Mesendoderm (in vitro differentiated cells): Measurements from ENCODE around the gene C1orf50.
A peak's percentile ranks its signal among the peaks of the same experiment; 100 is the strongest.

Source experiments
- DNase-seq: peaks from one replicate; pipeline ENCODE4 v3.0.0; 2013
- H2AK5ac ChIP-seq: 2 replicates; pipeline ENCODE4 v1.6.1; 2013; ENCODE audit warnings: low read length, inconsistent platforms
- H2BK120ac ChIP-seq: 2 replicates; pipeline ENCODE4 v1.6.1; 2013; ENCODE audit warnings: low read depth, mild to moderate bottlenecking, low read length, moderate library complexity, mixed read lengths
- H2BK15ac ChIP-seq: replicated peaks from 2 replicates; pipeline ENCODE4 v1.6.1; 2013; ENCODE audit warnings: low read depth, mild to moderate bottlenecking, moderate library complexity
- H2BK5ac ChIP-seq: 2 replicates; pipeline ENCODE4 v1.6.1; 2013; ENCODE audit warnings: low read length, inconsistent platforms
- H3K18ac ChIP-seq: 2 replicates; pipeline ENCODE4 v1.6.1; 2013; ENCODE audit warnings: mild to moderate bottlenecking, low read length, mixed read lengths
- H3K23ac ChIP-seq: one replicate; pipeline ENCODE4 v1.6.1; 2013; ENCODE audit warnings: low read length
- H3K27ac ChIP-seq: 2 replicates; pipeline ENCODE4 v1.5.1; 2013; ENCODE audit warnings: low read depth, mild to moderate bottlenecking, inconsistent platforms, low read length, moderate library complexity
- H3K27me3 ChIP-seq: 2 replicates; pipeline ENCODE4 v1.6.1; 2013; ENCODE audit warnings: low read length, control low read depth, mild to moderate bottlenecking, inconsistent platforms; ENCODE audit not compliant: insufficient read depth, poor library complexity
- H3K36me3 ChIP-seq: 2 replicates; pipeline ENCODE4 v1.6.1; 2013; ENCODE audit warnings: low read length, inconsistent platforms; ENCODE audit not compliant: control insufficient read depth, insufficient read depth
- H3K4ac ChIP-seq: one replicate; pipeline ENCODE4 v1.6.1; 2013; ENCODE audit warnings: low read depth, mild to moderate bottlenecking, low read length, moderate library complexity
- H3K4me1 ChIP-seq: 2 replicates; pipeline ENCODE4 v1.6.1; 2013; ENCODE audit warnings: low read depth, low read length, inconsistent platforms; ENCODE audit not compliant: control insufficient read depth
- H3K4me2 ChIP-seq: 2 replicates; pipeline ENCODE4 v1.6.1; 2013; ENCODE audit warnings: low read length
- H3K4me3 ChIP-seq: 2 replicates; pipeline ENCODE4 v1.5.1; 2013; ENCODE audit warnings: mild to moderate bottlenecking, low read length
- H3K56ac ChIP-seq: one replicate; pipeline ENCODE4 v1.6.1; 2013; ENCODE audit warnings: low read length
- H3K79me1 ChIP-seq: 2 replicates; pipeline ENCODE4 v1.6.1; 2013; ENCODE audit warnings: low read length, inconsistent platforms
- H3K79me2 ChIP-seq: 2 replicates; pipeline ENCODE4 v1.6.1; 2013; ENCODE audit warnings: mild to moderate bottlenecking, low read length; ENCODE audit not compliant: control insufficient read depth, insufficient read depth
- H3K9ac ChIP-seq: 2 replicates; pipeline ENCODE4 v1.6.1; 2013; ENCODE audit warnings: low read length, inconsistent platforms
- H4K5ac ChIP-seq: one replicate; pipeline ENCODE4 v1.6.1; 2013; ENCODE audit warnings: low read length
- H4K8ac ChIP-seq: one replicate; pipeline ENCODE4 v1.6.1; 2013; ENCODE audit warnings: low read depth, mild to moderate bottlenecking, control low read depth, low read length, moderate library complexity
- WGBS: extraction: QIAGEN DNeasy Blood & Tissue Kit; methylation state at CpG from one replicate; pipeline ENCODE4 v1.1.7; 2013; ENCODE audit warnings: low lambda C conversion rate, missing lambda C conversion rate; ENCODE audit not compliant: insufficient coverage; ENCODE audit errors: extremely low coverage; 5-methylcytosine and 5-hydroxymethylcytosine counted together

Gene C1orf50

GRCh38 chr1:42821690-42822089, 54.6 kb downstream of the C1orf50 start:
- Histone ChIP-seq H3K9ac (no peak overlapping the region), H3K4ac (no peak overlapping the region), H3K56ac (no peak overlapping the region), H3K36me3 (no peaks in the 10 kb centered on the region), H2BK5ac (no peak overlapping the region), H3K23ac (no peak overlapping the region), H2BK15ac (no peak overlapping the region), H3K79me2 (no peaks in the 10 kb centered on the region), H3K79me1 (no peaks in the 10 kb centered on the region), H4K5ac (no peak overlapping the region), H3K4me1 (no peaks in the 10 kb centered on the region), H3K27ac (no peak overlapping the region), H4K8ac (no peak overlapping the region), H2AK5ac (no peak overlapping the region), H3K18ac (no peak overlapping the region), H3K4me3 (no peak overlapping the region), H3K4me2 (no peak overlapping the region), H3K27me3 (no peaks in the 10 kb centered on the region), H2BK120ac (no peak overlapping the region)
- WGBS: no CpG with 5 or more reads among the region's 2 CpGs
- DNase-seq: no peak

- WGBS: no CpG with 5 or more reads among the region's 2 CpGs
- Histone ChIP-seq H3K4me3 (no peak overlapping the region), H3K4me1 (no peaks in the 10 kb centered on the region), H3K9ac (no peak overlapping the region), H3K4me2 (no peak overlapping the region), H3K18ac (no peak overlapping the region), H3K36me3 (no peaks in the 10 kb centered on the region), H3K23ac (no peak overlapping the region), H3K79me2 (no peaks in the 10 kb centered on the region), H3K79me1 (no peaks in the 10 kb centered on the region), H4K5ac (no peak overlapping the region), H3K27me3 (no peaks in the 10 kb centered on the region), H4K8ac (no peak overlapping the region), H3K27ac (no peak overlapping the region), H3K56ac (no peak overlapping the region), H2BK5ac (no peak overlapping the region), H3K4ac (no peak overlapping the region), H2AK5ac (no peak overlapping the region), H2BK120ac (no peak overlapping the region), H2BK15ac (no peak overlapping the region)
- no peak for DNase-seq
Observed at GRCh38 chr1:42822800-42823392, 55.8 kb downstream of the C1orf50 start.

GRCh38 chr1:42824481-42825035, 57.5 kb downstream of the C1orf50 start:
- Histone ChIP-seq H3K27me3 (no peaks in the 10 kb centered on the region), H3K79me2 (no peaks in the 10 kb centered on the region), H3K23ac (no peak overlapping the region), H3K9ac (no peak overlapping the region), H2BK120ac (no peak overlapping the region), H4K8ac (no peak overlapping the region), H3K4me1 (no peaks in the 10 kb centered on the region), H3K79me1 (no peaks in the 10 kb centered on the region), H3K27ac (no peak overlapping the region), H3K18ac (no peak overlapping the region), H2BK15ac (no peak overlapping the region), H4K5ac (no peak overlapping the region), H2AK5ac (no peak overlapping the region), H3K56ac (no peak overlapping the region), H3K4me2 (no peak overlapping the region), H3K36me3 (no peaks in the 10 kb centered on the region), H3K4ac (no peak overlapping the region), H2BK5ac (no peak overlapping the region), H3K4me3 (no peak overlapping the region)
- DNase-seq: peak; percentile 12
- no CpG with 5 or more reads among the region's 4 CpGs for whole genome bisulfite sequencing

GRCh38 chr1:42825036-42825851, 58.2 kb downstream of the C1orf50 start:
- Histone ChIP-seq H3K79me2 (no peaks in the 10 kb centered on the region), H3K4me1 (no peaks in the 10 kb centered on the region), H3K56ac (no peak overlapping the region), H2BK120ac (no peak overlapping the region), H2BK5ac (no peak overlapping the region), H3K18ac (no peak overlapping the region), H3K36me3 (no peaks in the 10 kb centered on the region), H4K5ac (no peak overlapping the region), H3K27me3 (no peaks in the 10 kb centered on the region), H3K79me1 (no peaks in the 10 kb centered on the region), H3K9ac (no peak overlapping the region), H4K8ac (no peak overlapping the region), H3K23ac (no peak overlapping the region), H3K27ac (no peak overlapping the region), H3K4me2 (no peak overlapping the region), H3K4me3 (no peak overlapping the region), H2AK5ac (no peak overlapping the region), H2BK15ac (no peak overlapping the region), H3K4ac (no peak overlapping the region)
- peak; percentile 42 for DNase-seq
- WGBS: 100% methylated on average over 1 of the region's 10 CpGs
